A673 (cell line): Measurements from ENCODE around the gene BIRC5.

Experiments used
- EZH2 ChIP-seq: fragments of 200-600 bp; sonication (generic); IDR thresholded peaks from 2 replicates; pipeline ENCODE4 v1.6.1; 2017; ENCODE audit warnings: borderline replicate concordance, low read depth, mild to moderate bottlenecking, mixed read lengths, antibody characterized with exemption, low read length; ENCODE audit not compliant: poor library complexity, severe bottlenecking
- TF ChIP-seq, protein P1 (sequence below): fragments of 300-800, 200-600 bp; sonication (generic); conservative IDR thresholded peaks from 2 replicates; pipeline ENCODE4 v1.5.1; 2017; ENCODE audit warnings: low read depth, mild to moderate bottlenecking, antibody characterized with exemption, low read length, moderate library complexity, mixed read lengths

DNA sequence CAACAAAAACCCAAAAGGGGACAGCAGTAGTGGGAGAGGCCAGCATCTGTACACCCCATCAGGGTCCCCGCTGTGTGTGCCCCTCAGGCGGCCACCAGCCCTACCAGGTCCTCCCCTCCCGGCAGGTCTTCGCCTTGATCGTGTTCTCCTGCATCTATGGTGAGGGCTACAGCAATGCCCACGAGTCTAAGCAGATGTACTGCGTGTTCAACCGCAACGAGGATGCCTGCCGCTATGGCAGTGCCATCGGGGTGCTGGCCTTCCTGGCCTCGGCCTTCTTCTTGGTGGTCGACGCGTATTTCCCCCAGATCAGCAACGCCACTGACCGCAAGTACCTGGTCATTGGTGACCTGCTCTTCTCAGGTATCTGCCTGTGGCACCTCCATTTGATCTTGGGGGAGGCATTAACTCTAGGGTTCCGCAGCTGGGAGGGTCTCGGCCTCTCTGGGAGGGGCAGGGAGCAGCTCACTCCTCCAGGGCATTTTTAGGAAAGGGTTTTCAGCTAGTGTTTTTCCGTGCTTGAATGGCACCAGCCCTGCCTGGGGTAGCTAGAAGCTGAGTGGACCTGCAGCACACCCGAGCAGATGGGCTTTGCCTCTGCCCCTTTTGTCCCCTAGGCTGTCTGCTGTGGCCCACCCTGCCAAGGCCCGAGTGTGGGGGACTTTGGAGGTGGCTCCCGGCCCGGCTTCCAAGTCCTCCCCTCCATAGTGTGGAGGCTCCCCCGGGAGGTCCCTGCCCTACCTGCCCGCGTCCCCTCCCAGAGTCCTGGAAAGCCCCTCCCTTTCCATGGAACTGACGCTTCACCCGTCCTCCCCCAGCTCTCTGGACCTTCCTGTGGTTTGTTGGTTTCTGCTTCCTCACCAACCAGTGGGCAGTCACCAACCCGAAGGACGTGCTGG, 43.1 kb upstream of the BIRC5 start:
- TF ChIP-seq, protein P1, sequence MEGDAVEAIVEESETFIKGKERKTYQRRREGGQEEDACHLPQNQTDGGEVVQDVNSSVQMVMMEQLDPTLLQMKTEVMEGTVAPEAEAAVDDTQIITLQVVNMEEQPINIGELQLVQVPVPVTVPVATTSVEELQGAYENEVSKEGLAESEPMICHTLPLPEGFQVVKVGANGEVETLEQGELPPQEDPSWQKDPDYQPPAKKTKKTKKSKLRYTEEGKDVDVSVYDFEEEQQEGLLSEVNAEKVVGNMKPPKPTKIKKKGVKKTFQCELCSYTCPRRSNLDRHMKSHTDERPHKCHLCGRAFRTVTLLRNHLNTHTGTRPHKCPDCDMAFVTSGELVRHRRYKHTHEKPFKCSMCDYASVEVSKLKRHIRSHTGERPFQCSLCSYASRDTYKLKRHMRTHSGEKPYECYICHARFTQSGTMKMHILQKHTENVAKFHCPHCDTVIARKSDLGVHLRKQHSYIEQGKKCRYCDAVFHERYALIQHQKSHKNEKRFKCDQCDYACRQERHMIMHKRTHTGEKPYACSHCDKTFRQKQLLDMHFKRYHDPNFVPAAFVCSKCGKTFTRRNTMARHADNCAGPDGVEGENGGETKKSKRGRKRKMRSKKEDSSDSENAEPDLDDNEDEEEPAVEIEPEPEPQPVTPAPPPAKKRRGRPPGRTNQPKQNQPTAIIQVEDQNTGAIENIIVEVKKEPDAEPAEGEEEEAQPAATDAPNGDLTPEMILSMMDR: no peak
- no peak for TF ChIP-seq EZH2
